DMS153 treated with DMSO at 0.1 percent for 48 hours (cell line): ENCODE data around the gene DMKN.

ENCODE experiments used
- DNase-seq: peaks from one replicate; lab custom pipeline; 2025; ENCODE audit not compliant: unreplicated experiment; lab: John Stamatoyannopoulos, UW

DMKN gene, protein sequence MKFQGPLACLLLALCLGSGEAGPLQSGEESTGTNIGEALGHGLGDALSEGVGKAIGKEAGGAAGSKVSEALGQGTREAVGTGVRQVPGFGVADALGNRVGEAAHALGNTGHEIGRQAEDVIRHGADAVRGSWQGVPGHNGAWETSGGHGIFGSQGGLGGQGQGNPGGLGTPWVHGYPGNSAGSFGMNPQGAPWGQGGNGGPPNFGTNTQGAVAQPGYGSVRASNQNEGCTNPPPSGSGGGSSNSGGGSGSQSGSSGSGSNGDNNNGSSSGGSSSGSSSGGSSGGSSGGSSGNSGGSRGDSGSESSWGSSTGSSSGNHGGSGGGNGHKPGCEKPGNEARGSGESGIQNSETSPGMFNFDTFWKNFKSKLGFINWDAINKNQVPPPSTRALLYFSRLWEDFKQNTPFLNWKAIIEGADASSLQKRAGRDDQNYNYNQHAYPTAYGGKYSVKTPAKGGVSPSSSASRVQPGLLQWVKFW

DNA sequence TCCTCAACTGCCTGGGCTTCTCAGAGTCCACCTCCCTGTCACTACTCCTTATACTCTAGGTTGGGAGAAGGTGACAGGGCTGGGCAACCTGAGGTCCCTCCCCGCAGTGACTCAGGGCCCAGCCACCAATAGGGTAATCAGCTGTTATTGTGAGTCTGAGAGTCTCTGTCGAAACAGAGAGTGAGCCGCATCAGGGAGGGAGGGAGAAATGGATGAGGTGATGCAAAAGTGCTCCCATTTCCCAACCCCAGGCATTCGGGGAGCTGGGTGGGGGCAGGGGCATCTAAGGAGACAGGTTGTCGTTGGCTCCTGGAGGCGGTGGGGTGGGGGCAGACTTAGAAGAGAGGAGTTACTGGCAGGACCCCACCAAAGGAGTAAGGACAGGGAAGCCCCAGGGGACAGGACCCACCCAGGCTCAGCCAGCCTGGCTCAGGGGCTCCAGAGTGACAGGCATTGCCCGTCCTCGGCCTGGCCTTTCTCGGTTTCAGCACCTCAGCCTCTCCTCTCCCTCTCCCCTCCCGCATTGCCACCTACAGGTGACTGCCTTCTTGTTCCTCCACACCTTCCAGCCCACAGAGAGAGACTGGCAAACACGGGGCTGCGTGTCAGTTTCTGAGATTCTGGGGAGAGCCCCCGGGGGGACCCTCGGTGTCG is at the start of gene DMKN:
Gene DMKN, minus strand, starts transcription at position 22 of the 654 bp plus-strand sequence. CDS start 174 bp downstream, outside the sequence.
- DNase-seq: no peak

DNA sequence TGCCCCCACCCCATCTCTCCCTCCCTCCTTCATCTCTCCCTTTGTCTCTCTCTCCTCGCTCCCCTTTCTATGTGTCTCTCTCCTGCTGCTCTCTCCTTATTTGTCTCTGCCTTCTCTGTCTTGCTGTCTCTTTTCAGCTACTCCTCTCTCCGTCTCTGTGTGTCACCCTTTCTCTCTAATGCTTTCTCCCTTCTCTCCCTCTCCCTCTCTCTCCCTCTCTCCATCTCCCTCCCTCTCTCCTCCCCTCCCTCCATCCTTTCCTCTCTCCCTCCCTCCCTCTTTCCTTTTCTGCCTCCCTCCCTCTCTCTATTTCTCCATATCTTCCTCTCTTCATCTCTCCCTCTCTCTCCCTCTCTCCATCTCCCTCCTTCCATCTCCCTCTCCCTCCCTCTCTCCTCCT is 49.3 kb upstream of the DMKN start:
- no peak for DNase-seq

DNA sequence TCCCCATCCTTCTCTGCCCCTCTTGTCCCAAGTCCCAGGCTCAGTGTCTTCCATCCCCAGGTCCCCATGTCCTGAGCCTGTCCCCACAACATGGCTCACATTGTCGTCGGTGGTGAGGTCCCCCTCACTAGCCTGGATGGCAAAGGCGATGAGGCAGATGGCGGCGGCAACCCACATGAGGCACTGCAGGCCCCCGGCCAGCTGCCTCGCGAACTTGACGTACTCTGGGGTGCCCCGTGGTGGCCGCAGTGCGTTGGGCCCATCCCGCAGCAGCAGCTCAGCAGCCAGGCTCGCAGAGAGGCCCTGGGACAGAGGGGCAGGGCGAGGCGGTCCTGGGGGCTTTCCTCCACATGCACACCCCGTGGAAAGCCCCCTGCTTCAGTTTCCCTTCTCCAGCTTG is 48.9 kb upstream of the DMKN start:
- DNase-seq: no peak

DNA sequence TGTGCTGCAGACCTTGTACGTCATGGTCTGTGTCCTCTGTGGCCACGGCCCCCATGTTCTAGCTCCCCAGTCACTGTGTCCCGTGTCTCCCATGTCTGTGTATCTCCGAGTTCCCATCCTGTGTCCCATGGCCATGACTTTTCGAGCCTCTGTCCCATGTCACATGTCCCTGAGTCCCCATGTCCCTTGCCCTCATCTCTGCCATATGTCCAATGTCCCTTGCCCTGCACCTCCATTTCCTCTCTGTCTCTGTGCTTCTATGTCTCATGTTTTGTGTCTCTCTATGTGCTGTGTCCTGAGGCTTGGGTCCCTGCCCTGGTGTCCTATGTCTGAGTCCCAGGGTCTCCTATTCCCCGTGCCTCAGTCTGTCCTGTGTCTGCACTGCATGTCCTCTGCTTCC is 48.0 kb upstream of the DMKN start:
- DNase-seq: no peak

DNA sequence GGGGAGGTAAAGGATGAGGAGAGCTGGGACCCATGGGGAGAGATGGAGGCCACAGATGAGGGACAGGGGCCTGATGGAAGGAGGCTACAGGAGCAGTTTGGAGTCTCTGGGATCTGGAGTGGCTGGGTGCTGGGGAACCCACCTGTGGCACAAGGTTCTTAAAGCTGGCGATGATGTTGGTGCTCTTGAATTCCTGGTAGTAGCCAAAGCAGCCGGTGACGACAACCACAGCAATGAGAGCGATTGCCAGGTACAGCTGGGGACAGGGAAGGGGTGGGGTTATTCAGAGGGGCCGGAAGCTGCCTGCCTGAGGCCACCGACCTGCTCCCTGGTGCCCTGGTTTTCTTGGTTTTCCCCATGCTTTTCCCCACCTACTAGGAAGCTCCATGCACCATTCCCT is 47.2 kb upstream of the DMKN start:
- DNase-seq: no peak

DNA sequence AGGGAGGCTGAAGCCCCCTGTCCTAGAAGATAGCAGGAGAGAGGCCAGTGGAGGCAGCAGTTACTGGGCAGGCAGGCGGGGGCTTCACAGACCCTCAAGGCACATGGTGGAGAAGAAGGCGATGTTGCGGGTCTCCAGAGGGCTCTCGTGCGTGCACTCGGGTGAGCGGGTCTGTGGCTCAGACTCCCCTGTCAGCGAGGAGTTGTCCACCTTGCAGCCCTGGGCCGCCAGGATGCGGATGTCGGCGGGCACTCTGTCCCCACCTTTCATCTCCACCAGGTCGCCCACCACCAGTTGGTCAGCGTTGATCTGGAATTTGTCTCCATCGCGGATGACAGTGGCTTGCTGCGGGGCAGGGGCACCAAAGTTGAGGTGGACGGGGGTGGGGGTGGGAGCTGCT is 46.8 kb upstream of the DMKN start:
- DNase-seq: no peak

DNA sequence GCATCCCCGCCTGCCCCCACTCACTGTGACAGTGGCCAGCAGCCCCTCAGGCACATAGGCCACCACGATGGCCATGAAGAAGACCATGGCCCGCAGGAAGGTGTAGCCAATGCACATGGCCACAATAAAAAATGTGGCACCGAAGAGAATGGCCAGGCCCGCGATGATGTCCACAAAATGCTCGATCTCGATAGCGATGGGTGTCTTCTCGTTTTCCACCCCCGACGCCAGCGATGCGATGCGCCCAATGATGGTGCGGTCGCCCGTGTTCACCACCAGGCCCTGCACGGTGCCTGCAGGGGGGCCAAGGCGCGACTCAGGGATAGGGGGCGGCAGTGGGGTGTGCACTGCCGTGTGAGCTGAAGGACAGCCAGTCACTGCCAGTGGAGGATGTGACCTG is 46.3 kb upstream of the DMKN start:
- no peak for DNase-seq

DNA sequence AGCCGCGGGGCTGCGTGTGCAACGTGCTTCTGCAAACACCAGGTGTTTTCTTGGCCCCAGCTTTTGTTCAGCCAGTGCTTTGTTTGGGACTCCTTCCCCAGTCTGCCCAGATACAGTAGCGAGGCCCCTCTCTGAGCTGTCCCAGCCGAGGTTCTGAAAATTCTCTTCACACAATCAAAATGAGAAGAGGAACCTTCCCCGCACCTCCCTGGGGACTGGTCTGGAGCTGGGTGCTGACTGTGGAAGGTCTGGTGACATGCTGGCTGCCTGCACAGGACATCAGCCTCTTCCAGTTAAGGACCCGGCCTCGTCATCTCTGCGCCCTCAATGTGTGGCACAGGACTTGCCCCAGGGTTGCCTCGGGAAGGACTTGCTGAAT is 45.8 kb upstream of the DMKN start:
- DNase-seq: no peak

DNA sequence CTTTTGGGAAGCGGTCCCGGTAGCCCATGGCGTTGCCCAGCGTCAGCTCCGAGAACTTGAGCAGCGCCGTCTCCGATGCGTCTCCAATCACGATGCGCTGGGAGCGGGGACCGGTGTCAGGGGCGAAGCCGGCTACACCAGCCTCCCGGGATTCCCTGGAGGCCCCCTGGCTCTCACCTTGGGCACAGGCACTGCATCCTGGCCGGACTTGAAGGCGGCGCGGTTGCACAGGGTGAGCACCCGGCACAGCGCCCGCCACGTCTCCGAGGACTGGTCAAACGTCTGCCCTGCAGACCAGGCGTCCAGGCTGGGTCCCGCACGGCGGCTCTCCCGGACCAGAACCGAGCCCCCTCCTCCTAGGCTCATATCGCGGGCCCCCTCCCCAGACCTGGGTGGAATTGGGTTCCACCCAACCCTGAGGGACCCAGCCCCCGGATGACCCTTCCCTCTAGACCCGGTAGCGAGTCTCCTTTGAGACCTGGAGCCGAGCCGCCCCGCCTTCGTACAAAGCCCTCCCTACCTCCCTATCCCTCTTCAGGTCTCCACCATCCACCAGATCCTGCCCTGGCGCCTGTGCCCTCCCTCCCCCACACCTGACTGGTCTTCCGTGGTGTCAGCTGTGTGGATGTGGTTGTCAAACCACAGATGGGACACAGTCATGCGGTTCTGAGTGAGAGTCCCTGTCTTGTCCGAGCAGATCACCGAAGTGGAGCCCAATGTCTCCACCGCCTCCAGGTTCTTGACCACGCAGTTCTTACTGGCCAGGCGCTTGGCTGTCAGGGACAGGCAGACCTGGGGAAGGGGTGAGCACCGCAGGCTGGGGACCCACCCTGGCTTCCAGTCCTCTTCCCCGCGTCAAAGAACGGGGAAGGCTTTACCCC is 45.2 kb upstream of the DMKN start:
- no peak for DNase-seq

DNA sequence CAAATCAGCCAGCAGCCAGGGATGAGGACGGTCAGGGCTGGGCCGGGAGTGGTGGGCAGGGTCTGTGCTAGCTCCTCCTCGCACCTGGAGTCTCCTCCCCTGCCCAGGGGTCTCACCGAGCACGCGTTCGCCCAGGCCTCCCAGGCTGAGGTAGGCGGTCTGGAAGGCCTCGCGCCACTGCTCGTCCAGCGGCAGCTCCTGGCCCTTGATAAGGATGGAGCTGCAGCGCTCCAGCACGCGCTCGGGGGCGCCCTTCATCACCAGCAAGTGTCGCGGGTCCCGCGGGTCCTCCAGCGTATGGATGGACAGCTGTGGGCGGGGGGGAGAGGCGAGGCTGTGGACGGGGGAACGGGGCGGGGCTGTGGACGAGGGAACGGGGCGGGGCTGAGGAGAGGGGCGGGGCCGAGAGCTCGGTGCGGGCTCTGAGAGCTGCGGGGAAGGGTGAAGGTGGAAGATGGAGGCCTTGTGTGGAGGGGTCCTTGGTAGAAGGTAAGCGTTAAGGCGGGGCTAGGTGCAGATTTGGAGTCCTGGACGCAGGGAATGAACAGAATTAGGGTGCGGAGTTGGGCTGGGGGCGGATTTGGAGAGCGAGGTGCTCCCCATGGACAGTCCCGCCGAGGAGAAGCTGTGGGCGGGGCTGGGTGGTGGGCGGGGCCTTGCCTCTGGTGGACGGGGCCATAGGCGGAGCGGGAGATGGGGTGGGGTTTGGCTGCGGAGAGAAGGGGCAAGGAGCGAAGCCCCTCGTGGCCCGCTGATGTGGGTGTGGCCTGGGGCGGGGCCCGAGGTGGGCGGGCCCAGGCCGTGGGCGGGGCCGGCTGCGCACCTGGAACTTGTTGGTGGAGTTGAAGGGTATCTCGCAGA is 44.3 kb upstream of the DMKN start:
- peak; percentile 38 for DNase-seq

DNA sequence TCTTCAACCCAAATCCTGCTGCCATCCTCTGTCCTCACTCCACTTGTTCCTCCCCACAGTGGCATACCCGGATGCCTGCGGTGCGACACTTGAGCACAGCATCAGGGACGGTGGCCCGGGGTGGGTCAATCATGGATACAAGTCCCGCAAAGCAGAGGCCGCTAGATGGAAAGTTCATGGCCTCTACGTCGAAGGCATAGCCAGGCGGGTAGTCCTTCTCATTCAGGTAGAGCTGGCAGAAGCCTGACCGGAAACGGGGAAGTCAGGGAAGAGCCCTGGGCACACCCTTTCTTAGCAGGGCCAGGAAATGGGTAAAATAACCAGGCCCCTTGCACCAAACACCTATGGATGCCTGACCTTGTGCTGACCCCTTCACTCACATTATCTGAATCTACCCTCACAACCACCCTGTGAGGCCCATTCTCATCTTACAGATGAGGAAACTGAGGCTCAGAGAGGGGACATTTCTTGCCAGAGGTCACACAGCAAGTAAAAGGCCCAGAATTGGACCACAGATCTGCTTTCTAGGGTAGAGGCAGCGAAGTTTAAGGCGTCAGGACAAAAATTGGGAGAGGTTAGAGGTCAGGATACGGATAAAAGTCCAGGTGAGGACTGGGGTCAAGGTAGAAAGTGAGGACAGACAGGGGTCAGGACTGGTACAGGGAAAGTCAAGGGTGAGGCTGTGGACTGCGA is 43.5 kb upstream of the DMKN start:
- no peak for DNase-seq

DNA sequence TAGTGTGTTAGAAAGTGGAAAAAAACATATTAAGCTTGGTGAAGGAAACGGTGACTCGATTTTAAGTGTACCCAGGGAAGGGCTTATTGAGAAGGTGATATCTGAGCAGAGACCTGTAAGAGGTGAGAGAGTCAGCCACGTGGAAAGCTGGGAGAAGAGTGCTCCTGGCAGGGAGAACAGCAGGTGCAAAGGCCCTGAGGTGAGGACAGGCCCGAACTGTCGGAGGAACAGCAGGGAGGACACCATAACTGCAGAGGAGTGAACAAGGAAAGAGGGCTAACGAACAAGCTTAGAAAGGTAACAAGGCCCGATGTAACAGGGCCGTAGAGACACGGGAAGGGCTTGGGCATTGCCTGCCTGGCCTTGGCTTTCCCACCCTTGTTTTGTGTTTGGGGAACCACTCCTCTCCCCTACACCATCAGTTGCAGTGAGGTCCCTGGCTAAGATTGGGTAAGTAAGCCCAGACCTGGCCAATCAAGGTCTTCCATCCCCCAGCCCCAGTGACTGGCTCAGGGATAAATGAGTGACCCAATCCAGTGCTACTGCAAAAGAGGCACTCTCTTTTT is 42.7 kb upstream of the DMKN start:
- no peak for DNase-seq

DNA sequence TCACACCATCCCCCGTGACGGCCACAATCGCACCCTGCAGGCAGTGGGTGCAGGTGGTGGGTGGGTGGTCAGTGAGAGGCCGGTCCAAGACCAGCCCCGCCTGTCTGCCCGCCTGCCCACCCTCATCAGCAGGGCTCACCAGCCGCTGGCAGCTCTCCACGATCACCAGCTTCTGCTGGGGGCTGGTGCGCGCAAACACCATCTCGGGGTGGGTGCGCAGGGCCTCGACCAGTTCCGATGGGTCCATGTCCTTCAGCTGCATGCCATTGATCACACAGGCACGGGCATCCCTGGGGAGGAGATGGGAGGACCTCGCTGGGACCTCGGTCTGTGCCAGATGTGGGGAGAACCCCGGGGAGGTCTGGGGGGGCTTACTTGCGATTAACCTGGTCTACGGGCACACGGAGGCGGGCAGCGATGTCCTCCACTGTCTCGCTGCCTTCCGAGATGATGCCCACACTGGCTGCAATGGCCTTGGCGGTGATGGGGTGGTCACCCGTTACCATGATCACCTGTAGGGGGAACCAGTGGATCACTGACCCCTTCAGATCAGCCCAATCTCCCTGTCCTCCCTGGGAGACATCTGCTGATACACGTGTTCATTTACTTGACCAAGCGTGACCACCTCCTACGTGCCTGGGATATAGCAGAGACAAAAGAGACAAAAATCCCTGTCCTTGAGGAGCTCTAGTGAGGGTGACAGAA is 42.0 kb upstream of the DMKN start:
- DNase-seq: no peak

DNA sequence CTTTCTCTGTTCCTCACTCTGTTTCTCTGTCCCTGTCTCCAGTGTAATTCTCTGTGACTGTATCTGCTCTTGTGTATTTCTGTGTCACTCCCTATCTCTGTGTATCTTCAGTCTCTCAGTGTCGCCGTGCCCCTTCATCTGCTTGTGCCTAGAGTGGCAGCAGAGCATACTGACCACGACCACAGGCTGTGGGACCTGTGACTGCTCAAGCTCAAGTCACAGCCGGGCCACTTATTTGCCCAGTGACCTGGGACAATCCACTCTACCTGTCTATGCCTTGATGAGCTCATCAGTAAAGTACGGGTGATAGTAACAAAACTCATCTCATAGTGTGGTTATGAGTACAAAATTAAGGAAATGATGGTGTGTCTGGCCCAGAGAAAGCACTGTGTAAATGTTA is 40.6 kb upstream of the DMKN start:
- DNase-seq: no peak

DNA sequence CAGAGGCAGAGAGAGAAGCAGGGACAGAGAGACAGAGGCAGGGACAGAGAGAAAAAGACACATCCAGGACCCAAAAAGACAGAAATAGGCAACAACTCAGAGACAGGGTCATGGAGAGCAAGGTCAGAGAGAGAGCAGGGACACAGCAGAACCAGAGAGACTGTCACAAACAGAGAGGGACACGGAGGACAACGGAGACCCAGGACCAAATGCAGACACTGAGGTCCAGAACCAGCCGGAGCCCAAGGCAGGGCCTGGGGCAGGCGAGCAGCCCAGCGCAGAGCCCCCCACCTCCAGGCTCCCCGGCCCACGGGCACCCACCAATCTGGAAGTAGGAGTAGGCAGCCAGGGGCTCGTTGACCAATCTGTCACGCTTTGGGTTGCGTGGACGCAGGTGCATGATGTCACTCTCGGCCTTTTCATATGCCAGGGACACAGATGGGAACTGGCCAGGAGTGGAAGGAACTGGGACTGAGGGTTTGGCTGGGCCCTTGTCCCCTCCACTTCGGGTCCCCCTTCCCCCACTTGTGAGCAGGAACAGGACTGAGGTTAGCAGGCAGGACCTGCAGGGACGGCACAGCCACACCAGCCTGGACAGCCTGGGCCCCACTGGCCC is 40.0 kb upstream of the DMKN start:
- DNase-seq: no peak

DNA sequence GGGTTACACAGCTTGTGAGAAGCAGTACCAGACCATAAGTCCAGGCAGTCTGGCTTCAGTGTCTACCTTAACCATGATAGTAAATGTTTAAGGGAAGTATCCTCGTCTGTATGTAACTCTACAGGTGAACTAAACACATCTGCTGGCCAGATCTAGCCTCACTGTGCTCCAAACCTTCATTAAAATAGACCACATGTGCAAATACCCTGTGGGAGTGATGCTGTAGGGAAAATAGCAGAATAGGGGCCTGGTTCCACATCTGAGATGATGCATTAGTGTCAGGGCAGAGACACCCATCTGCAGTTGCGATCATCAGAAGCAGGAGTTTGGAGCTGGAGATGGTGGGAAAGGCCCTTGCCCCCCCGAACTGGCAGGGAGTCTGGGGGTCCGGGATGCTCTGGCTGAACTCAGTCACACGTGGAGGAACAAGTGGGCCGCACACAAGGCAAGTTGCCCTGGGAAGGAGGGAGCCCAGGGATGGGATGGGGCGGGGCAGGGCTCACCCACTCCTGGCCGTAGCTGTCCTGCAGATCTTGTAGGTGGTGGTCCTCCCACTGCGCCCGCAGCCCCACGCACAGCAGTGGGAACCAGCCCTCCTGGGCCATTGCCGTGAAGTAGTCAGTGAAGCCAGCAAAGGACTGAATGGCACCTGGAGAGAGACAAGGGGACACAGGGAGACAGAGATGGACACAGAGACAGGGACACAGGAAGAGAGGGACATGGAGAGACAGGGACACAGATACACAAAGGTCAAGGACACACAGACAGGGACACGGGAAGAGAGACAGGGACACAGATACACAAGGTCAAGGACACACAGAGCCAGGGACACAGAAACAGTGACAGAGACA is 39.3 kb upstream of the DMKN start:
- DNase-seq: no peak

DNA sequence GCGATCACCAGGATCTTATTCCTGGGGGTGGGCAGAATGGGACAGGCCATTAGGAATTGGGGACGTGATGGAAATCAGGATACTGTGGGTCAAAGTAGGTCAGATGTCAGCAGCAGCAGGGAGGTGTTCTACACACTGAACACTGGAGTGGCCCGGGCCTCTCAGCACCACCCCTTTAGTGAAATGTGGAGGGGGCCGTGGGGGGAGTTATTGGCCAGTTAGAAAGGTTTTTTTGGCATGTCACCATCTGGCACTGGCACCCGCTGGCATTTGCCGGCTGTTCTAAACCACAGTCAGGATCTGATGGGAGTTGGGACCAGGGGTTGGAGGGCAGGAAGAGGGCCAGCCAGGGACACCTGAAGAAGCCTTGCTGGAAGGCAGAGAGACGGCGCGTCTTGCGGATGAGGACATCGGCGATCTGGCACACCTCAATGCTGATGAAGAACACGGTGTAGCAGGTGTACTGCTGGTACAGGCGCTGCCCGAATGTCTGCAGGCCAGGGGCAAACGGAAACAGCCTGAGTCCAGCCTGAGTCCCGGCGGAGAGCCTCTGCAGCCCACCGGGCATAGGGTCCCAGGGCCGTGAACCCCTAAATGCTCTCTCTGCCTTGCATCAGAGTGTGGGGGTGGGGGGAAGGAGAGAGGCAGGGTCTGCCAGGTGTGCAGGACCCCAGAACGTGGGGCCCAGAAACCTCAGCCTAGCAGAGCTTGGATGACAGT is 37.8 kb upstream of the DMKN start:
- no peak for DNase-seq
